ENCODE measurements around the gene MAPK1. TPM values are rescaled to one million over a fixed set of nuclear protein-coding genes. Genes with fewer than 3 reads are reported as not detected.

The MAPK1 gene
- total RNA-seq, 4 donors from 2014 or later: 44.9 to 87.2 (median 63.5) TPM

- Histone ChIP-seq H3K4me3 (no peak overlapping the region), H3K27ac (replicated peaks in 1 of 4) (no peak overlapping the region), H3K4me1 (peaks cover 8 to 21% (median 17%) of the 10 kb centered on the region in 4 donors), H3K9me3 (no peaks in the 10 kb centered on the region), H3K27me3 (no peaks in the 10 kb centered on the region), H3K36me3 (no peaks in the 10 kb centered on the region)
- no peak for TF ChIP-seq CTCF (IDR thresholded peaks at IDR 0.05)
- no peak for TF ChIP-seq POLR2AphosphoS5 (IDR thresholded peaks at IDR 0.05)
- no peak for TF ChIP-seq EP300 (IDR thresholded peaks at IDR 0.05)
- no peak for TF ChIP-seq POLR2A (IDR thresholded peaks at IDR 0.05; ENCODE audit: low read depth)
- WGBS: 96% methylated on average over 9 of the region's 9 CpGs
- intact Hi-C loops (cut with DNase I): loop anchor here (10.0 kb wide), 1 partner anchor 128 kb away; the partner anchor contains the start of gene MAPK1
- no peak for DNase-seq (ENCODE audit: extremely low spot score)
These were observed 130.5 kb downstream of the MAPK1 start for GRCh38 chr22:21736948-21737347.

GRCh38 chr22:21736084-21736642 lies 131.3 kb downstream of the MAPK1 start:
- Histone ChIP-seq H3K27me3 (no peaks in the 10 kb centered on the region), H3K4me3 (peak overlapping the region; percentile 67 to 80 (median 70)), H3K4me1 (peaks cover 8 to 21% (median 17%) of the 10 kb centered on the region in 4 donors), H3K36me3 (no peaks in the 10 kb centered on the region), H3K9me3 (no peaks in the 10 kb centered on the region), H3K27ac (replicated peaks in 1 of 4) (peak overlapping the region; percentile 73 to 93 (median 81))
- TF ChIP-seq CTCF (IDR thresholded peaks at IDR 0.05) (no peak), POLR2AphosphoS5 (IDR thresholded peaks at IDR 0.05) (no peak), EP300 (IDR thresholded peaks at IDR 0.05) (no peak), POLR2A (IDR thresholded peaks at IDR 0.05; ENCODE audit: low read depth) (no peak)
- 16% methylated on average over 26 of the region's 65 CpGs for WGBS
- DNase-seq (ENCODE audit: extremely low spot score): no peak
- intact Hi-C loops (cut with DNase I): loop anchor here (10.0 kb wide), 1 partner anchor 129 kb away; the partner anchor contains the start of gene MAPK1

- WGBS: under 1% methylated on average over 42 of the region's 102 CpGs
- Histone ChIP-seq H3K4me1 (peaks cover 8 to 21% (median 17%) of the 10 kb centered on the region in 4 donors), H3K4me3 (peak within 1 kb of the TSS; percentile 67 to 80 (median 70)), H3K27ac (replicated peaks in 1 of 4) (peak within 1 kb of the TSS; percentile 76 to 93 (median 84)), H3K27me3 (no peaks in the 10 kb centered on the region), H3K9me3 (no peaks in the 10 kb centered on the region), H3K36me3 (peaks cover 0 to 5% (median 0%) of the 10 kb centered on the region in 4 donors)
- DNase-seq (ENCODE audit: extremely low spot score): peak; percentile 98
- no peak for TF ChIP-seq CTCF (IDR thresholded peaks at IDR 0.05)
- TF ChIP-seq POLR2AphosphoS5 (IDR thresholded peaks at IDR 0.05): peak; percentile 96 to 98
- intact Hi-C loops (cut with DNase I): loop anchor here (10.0 kb wide), 1 partner anchor 129 kb away; the partner anchor contains the start of gene MAPK1
These were observed 132.0 kb downstream of the MAPK1 start, which contains the start of gene YPEL1 for GRCh38 chr22:21735200-21736083. Gene YPEL1 (minus strand): TSS chr22:21735794. CDS start chr22:21710744, 25,050 bp downstream.

DNA sequence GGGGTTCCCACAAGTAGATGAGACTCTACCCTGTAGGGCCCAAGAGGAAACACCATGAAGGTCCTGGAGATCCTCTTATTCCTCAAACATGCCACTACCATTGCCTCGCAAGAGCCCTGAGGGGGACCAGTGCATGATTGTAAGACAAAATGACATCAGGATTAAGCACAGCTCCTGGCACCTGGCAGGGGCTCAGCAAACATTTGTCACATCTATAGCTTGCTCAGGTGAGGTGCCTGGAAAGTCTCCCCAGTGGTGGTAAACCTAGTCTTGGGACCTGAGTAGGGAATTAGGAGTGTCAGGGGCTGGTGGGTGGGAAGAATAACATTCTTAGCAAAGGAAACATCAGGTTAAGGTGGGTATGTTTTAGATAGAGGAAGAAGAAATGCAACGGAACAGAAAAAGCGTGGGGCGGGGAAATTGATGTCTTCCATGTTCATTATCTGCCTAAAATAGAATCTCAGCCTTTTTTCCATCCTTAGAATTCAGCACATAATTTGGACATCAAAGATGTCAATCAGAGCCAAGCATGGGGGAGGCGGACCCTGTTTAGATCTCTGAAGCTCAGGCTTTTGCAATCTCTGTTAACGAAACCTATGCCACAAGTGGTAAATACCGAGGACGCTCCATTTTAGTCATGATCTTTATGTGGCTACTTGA lies 132.8 kb downstream of the MAPK1 start:
- H3K9me3 ChIP-seq: no peaks in the 10 kb centered on the region
- no peak for TF ChIP-seq POLR2A (IDR thresholded peaks at IDR 0.05; ENCODE audit: low read depth)
- peak overlapping the region; percentile 76 to 93 (median 84) for H3K27ac ChIP-seq (replicated peaks in 1 of 4)
- H3K36me3 ChIP-seq: peaks cover 0 to 6% (median 0%) of the 10 kb centered on the region in 4 donors
- H3K4me3 ChIP-seq: peak overlapping the region; percentile 67 to 80 (median 70)
- intact Hi-C loops (cut with DNase I): loop anchor here (10.0 kb wide), 1 partner anchor 130 kb away; the partner anchor contains the start of gene MAPK1
- DNase-seq (ENCODE audit: extremely low spot score): no peak
- no peaks in the 10 kb centered on the region for H3K27me3 ChIP-seq
- 14% methylated on average over 8 of the region's 8 CpGs for WGBS
- peaks cover 8 to 21% (median 17%) of the 10 kb centered on the region in 4 donors for H3K4me1 ChIP-seq

Measured in esophagus muscularis mucosa (tissue), 4 donors.